Coronary artery (tissue), 2 donors: Measurements from ENCODE around the gene KCNK7.

Source experiments
- DNase-seq: peaks from one replicate; pipeline ENCODE4 v3.0.0-alpha.2; 2017; ENCODE audit warnings: low spot score
- H3K27ac ChIP-seq, 2 donors: fragments of 200-600 bp; sonication (generic); one replicate each; pipeline ENCODE4 v1.5.1; 2016 to 2019
- H3K4me3 ChIP-seq: fragments of 200-600 bp; sonication (generic); 2 replicates; pipeline ENCODE4 v1.5.1; 2016; ENCODE audit warnings: mild to moderate bottlenecking, moderate library complexity
- CTCF ChIP-seq: fragments of 200-600 bp; sonication (generic); IDR thresholded peaks from one replicate; pipeline ENCODE4 v1.5.1; 2019; ENCODE audit warnings: antibody characterized with exemption

The KCNK7 gene, protein sequence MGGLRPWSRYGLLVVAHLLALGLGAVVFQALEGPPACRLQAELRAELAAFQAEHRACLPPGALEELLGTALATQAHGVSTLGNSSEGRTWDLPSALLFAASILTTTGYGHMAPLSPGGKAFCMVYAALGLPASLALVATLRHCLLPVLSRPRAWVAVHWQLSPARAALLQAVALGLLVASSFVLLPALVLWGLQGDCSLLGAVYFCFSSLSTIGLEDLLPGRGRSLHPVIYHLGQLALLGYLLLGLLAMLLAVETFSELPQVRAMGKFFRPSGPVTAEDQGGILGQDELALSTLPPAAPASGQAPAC

GRCh38 chr11:65595543-65596281 is at the start of gene KCNK7:
Gene KCNK7 (minus strand): TSS chr11:65595800. CDS start chr11:65595772, 28 bp downstream.
- peak within 1 kb of the TSS in 1 of 2 donors; percentile 7 for H3K27ac ChIP-seq
- H3K4me3 ChIP-seq, result no peak within 1 kb of the TSS
- no peak for TF ChIP-seq CTCF
- no peak for DNase-seq

GRCh38 chr11:65644837-65645236 is 49.2 kb upstream of the KCNK7 start:
- Histone ChIP-seq H3K27ac (no peak overlapping the region), H3K4me3 (no peak overlapping the region)
- no peak for TF ChIP-seq CTCF
- no peak for DNase-seq

GRCh38 chr11:65643971-65644370 is 48.4 kb upstream of the KCNK7 start:
- Histone ChIP-seq H3K4me3 (no peak overlapping the region), H3K27ac (no peak overlapping the region)
- no peak for DNase-seq
- TF ChIP-seq CTCF, result no peak

- H3K4me3 ChIP-seq, result peak overlapping the region; percentile 96
- DNase-seq, result no peak
- no peak for TF ChIP-seq CTCF
- H3K27ac ChIP-seq, result peak overlapping the region in 1 of 2 donors; percentile 97
Observed at GRCh38 chr11:65642014-65642671, 46.5 kb upstream of the KCNK7 start.

DNA sequence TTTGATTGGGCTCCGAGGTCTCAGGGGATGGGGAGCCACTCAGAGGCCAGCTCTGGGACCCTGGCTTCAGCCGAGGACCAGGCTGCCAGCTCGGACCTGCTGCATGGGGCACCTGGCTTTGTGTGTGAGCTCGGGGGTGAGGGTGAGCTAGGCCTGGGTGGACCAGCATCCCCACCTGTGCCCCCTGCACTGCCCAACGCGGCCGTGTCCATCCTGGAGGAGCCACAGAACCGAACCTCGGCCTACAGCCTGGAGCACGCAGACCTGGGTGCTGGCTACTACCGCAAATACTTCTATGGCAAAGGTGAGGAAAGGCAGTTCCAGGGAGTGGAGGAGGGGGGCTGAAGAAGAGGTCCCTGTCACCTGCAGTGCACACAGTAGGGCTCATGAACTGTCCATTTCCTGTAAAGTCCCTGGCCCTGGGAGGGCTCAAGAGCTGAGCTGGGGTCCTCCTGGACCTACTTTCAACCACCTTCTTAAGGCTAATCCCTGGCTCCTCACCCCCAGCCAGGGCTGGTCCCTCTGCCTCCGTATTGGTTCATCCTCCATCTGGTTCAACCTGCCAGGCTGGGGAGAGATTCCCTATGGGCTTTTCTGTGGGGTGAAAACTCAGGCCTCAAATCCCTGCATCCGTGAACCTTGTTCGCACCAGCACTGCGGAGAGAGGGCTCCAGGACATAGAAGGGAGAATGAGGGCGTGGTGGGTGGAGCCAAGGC is 45.9 kb upstream of the KCNK7 start:
- DNase-seq, result no peak
- peak overlapping the region in 1 of 2 donors; percentile 97 for H3K27ac ChIP-seq
- peak overlapping the region; percentile 96 for H3K4me3 ChIP-seq
- no peak for TF ChIP-seq CTCF

DNA sequence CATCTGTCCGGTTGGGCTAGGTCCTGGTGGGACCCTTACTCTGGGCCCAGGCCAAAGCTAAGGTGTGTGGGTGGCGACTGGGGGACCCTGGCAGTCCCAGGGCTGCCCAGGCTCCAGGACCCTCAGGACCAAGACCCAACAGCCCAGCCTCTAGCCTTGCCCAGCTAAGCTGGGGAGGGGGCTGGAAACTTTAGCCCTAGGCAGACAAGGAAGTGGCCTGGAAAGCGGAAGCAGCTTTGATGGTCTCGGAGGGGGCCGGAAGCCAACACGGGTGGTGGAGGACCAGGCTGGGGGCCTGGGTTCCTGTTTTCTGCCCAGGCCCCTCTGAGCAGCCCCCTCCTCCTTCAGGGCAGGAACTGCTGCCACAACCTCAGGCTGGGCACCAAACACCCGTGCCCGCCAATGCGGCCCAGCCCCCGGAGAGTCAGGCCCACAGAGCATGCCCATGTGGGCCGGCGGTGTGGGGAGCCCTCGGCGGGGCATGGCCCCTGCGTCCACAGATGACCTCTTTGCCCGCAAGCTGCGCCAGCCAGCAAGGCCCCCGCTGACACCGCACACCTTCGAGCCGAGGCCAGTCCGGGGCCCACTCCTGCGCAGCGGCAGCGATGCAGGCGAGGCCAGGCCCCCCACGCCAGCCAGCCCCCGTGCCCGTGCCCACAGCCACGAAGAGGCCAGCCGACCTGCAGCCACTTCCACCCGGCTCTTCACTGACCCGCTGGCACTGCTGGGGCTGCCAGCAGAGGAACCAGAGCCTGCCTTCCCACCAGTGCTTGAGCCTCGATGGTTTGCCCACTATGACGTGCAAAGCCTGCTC is 45.1 kb upstream of the KCNK7 start:
- no peak for TF ChIP-seq CTCF
- Histone ChIP-seq H3K27ac (peak overlapping the region; percentile 2 to 97), H3K4me3 (peak overlapping the region; percentile 96)
- DNase-seq, result no peak
